K562 (cell line): Measurements from ENCODE around the gene ARSI. TPM values are rescaled to one million over a fixed set of nuclear protein-coding genes. Genes with fewer than 3 reads are reported as not detected.

Experiments used
- ATAC-seq: fragments of 200-7000 bp; cut with Tn5 transposase; 3 replicates; pipeline ENCODE4 v1.9.1; 2020; ENCODE audit warnings: moderate library complexity
- BruUV-seq: library from RNA; stranded (reverse); fragments of 400-500 nt; replicated peaks from 2 replicates; lab custom pipeline; 2021; lab: Mats Ljungman, UMichigan
- CTCF ChIA-PET: fragments of 300-600 bp; formaldehyde crosslinking; extraction: SDS; loops from one replicate; lab custom pipeline; 2021; ENCODE audit warnings: low intra/inter-chr PET ratio; lab: Yijun Ruan, JAX
- POLR2A ChIA-PET: fragments of 300-600, 350-650 bp; sonication (Branson Sonifier 250); formaldehyde crosslinking; extraction: SDS; loops from one replicate; lab custom pipeline; 2021; ENCODE audit warnings: antibody characterized with exemption, inconsistent platforms; lab: Yijun Ruan, JAX
- DNase-seq, 4 experiments: peaks; one replicate each; pipeline versions ENCODE4 v3.0.0 to v3.0.0-alpha.2; 2011 to 2018; ENCODE audit warnings: low spot score in 3 of 4, mixed read lengths in 3 of 4; ENCODE audit errors: extremely low read depth in 1 of 4
- FAIRE-seq: peaks from 2 replicates; lab custom pipeline; 2011; peaks lifted over from hg19 to GRCh38; lab: Jason Lieb, UNC
- H2AFZ ChIP-seq: 2 replicates; pipeline ENCODE4 v1.6.0; 2011; ENCODE audit warnings: low read depth, low read length, control low read depth, inconsistent platforms
- H3K27ac ChIP-seq: fragments of 200-600 bp; 3 replicates; pipeline ENCODE4 v1.8.0; 2011; ENCODE audit warnings: low read depth, mild to moderate bottlenecking, control low read depth, inconsistent platforms, low read length, moderate library complexity, mixed read lengths; ENCODE audit errors: extremely low read depth
- H3K27me3 ChIP-seq, 2 experiments: fragments of 300-600 bp in 1 of 2; 2 replicates in 1 of 2; 3 replicates in 1 of 2; pipeline versions ENCODE4 v1.6.0 to v1.8.0; 2011; ENCODE audit warnings: inconsistent platforms in 2 of 2, low read length in 2 of 2, mild to moderate bottlenecking in 1 of 2, mixed read lengths in 1 of 2, moderate library complexity in 1 of 2; ENCODE audit not compliant: control insufficient read depth in 2 of 2, insufficient read depth in 2 of 2
- H3K36me3 ChIP-seq: fragments of 300-600 bp; 3 replicates; pipeline ENCODE4 v1.8.0; 2011; ENCODE audit warnings: mild to moderate bottlenecking, low read length, inconsistent platforms; ENCODE audit not compliant: control insufficient read depth, insufficient read depth
- H3K4me1 ChIP-seq, 2 experiments: fragments of 200-600 bp in 1 of 2; replicated peaks in 1 of 2; 2 replicates in 1 of 2; 3 replicates in 1 of 2; pipeline versions ENCODE4 v1.5.1 to v1.8.0; 2011; ENCODE audit warnings: inconsistent platforms in 2 of 2, low read length in 2 of 2, mild to moderate bottlenecking in 1 of 2, mixed read lengths in 1 of 2, moderate library complexity in 1 of 2; ENCODE audit not compliant: control insufficient read depth in 2 of 2, insufficient read depth in 2 of 2
- H3K4me2 ChIP-seq: 2 replicates; pipeline ENCODE4 v1.6.1; 2011; ENCODE audit warnings: low read length, control low read depth, inconsistent platforms, mixed read lengths; ENCODE audit not compliant: insufficient read depth
- H3K4me3 ChIP-seq: fragments of 200-600 bp; sonication (generic), shearing (Covaris generic); 2 replicates; pipeline ENCODE4 v1.5.1; 2016; ENCODE audit warnings: control low read depth, inconsistent platforms
- H3K79me2 ChIP-seq: fragments of 200-600 bp; 3 replicates; pipeline ENCODE4 v1.8.0; 2011; ENCODE audit warnings: low read length, inconsistent platforms; ENCODE audit not compliant: control insufficient read depth, insufficient read depth
- H3K9ac ChIP-seq, 2 experiments: 2 replicates each; pipeline versions ENCODE4 v1.6.0 to v1.6.1; 2011; ENCODE audit warnings: low read depth in 2 of 2, low read length in 2 of 2, control low read depth in 1 of 2, inconsistent platforms in 1 of 2, mild to moderate bottlenecking in 1 of 2, mixed read lengths in 1 of 2; ENCODE audit not compliant: insufficient read depth in 1 of 2
- H3K9me1 ChIP-seq: one replicate; pipeline ENCODE4 v1.6.0; 2011; ENCODE audit warnings: inconsistent platforms, mild to moderate bottlenecking, low read length, moderate library complexity; ENCODE audit not compliant: control insufficient read depth, insufficient read depth
- H3K9me3 ChIP-seq: replicated peaks from 2 replicates; pipeline ENCODE4 v1.5.1; 2011; ENCODE audit warnings: low read depth, low read length, inconsistent platforms; ENCODE audit not compliant: control insufficient read depth, insufficient read depth
- H4K20me1 ChIP-seq: replicated peaks from 2 replicates; pipeline ENCODE4 v1.6.1; 2011; ENCODE audit warnings: low read length, inconsistent platforms, mixed read lengths; ENCODE audit not compliant: control insufficient read depth, insufficient read depth
- E2F6 ChIP-seq, 2 experiments: IDR thresholded peaks; 2 replicates each; pipeline ENCODE4 v1.6.1; 2011; ENCODE audit warnings: borderline replicate concordance in 1 of 2, control low read depth in 1 of 2, low read depth in 1 of 2, low read length in 1 of 2, mild to moderate bottlenecking in 1 of 2, mixed read lengths in 1 of 2, moderate library complexity in 1 of 2; ENCODE audit not compliant: insufficient read depth in 1 of 2, insufficient read length in 1 of 2, poor library complexity in 1 of 2, severe bottlenecking in 1 of 2; ENCODE audit errors: extremely low read depth in 1 of 2
- NFIC ChIP-seq: fragments of 450-650 bp; IDR thresholded peaks from 2 replicates; pipeline ENCODE4 v1.6.1; 2017; ENCODE audit warnings: mild to moderate bottlenecking, inconsistent platforms
- ZNF239 ChIP-seq: fragments of 250-450 bp; sonication (Bioruptor Pico); IDR thresholded peaks from 2 replicates; pipeline ENCODE4 v1.4.0; 2020; ENCODE audit warnings: mild to moderate bottlenecking
- WGBS: fragments of 100-300 bp; shearing (Covaris generic); methylation state at CpG from one replicate; pipeline ENCODE4 v1.1.6; 2016; ENCODE audit warnings: low coverage, mixed read lengths; ENCODE audit not compliant: insufficient coverage; ENCODE audit errors: missing lambda C conversion rate; 5-methylcytosine and 5-hydroxymethylcytosine counted together
- in situ Hi-C: fragments of 300-500 bp; cut with MboI; formaldehyde crosslinking; loops from 4 replicates; pipeline ENCODE4 v1.15.0; 2018; ENCODE audit warnings: inconsistent platforms, mixed read lengths
- intact Hi-C: fragments of 100-400 bp; cut with micrococcal nuclease; formaldehyde crosslinking; loops from 2 replicates; pipeline ENCODE4 v1.14.2; 2022
- polyA plus RNA-seq, 8 experiments: library from polyadenylated mRNA; depleted of rRNA in 4 of 8; stranded (reverse) in 5 of 8; unstranded in 3 of 8; fragments of >200 nt; fragmentation: Nextera tagmentation in 2 of 8; fragmentation: Illumina TruSeq in 1 of 8; extraction: Ambion mirVana in 2 of 8; extraction: Trizol in 1 of 8; gene quantifications; 2 replicates each; pipeline versions ENCODE4 v1.2.1 to v1.2.3, GENCODE V29; 2011 to 2014; ENCODE audit warnings: inconsistent platforms in 1 of 8, missing spikeins in 1 of 8
- total RNA-seq, 7 experiments: library from RNA; depleted of rRNA in 6 of 7; stranded (reverse); fragments of >200 nt in 6 of 7; fragmentation: Illumina TruSeq in 2 of 7; extraction: Trizol in 2 of 7; gene quantifications; 2 replicates each; pipeline versions ENCODE4 v1.2.1 to v1.2.3, GENCODE V29; 2011 to 2021; ENCODE audit warnings: low replicate concordance in 1 of 7

Gene ARSI
- total and polyA plus RNA-seq, 9 of the 15 experiments (the other 6 are each of a cell fraction or from before 2014, with no cell fraction given): 0.04 to 0.07 TPM; not detected in 7

GRCh38 chr5:150345716-150346115, 43.0 kb upstream of the ARSI start:
- H3K4me2 ChIP-seq: no peak overlapping the region
- DNase-seq: no peak
- ATAC-seq: no peak
- peaks cover 13 to 28% of the 10 kb centered on the region in 2 experiments; a peak in 4 of 5 replicates for H3K27me3 ChIP-seq
- H3K9ac ChIP-seq: no peak overlapping the region
- no peak overlapping the region for H2AFZ ChIP-seq
- no peaks in the 10 kb centered on the region; a peak in 1 of 5 replicates for H3K4me1 ChIP-seq
- CTCF ChIA-PET: no interaction called here
- H3K9me1 ChIP-seq: no peaks in the 10 kb centered on the region
- WGBS: 3% methylated on average over 5 of the region's 5 CpGs
- H3K36me3 ChIP-seq: no peaks in the 10 kb centered on the region
- H3K4me3 ChIP-seq: no peak overlapping the region
- no TSS peak for BruUV-seq
- intact Hi-C loops (no loop called here), in situ Hi-C loops (loop anchor here (5.0 kb wide), 1 partner anchor 73 kb away; no protein-coding TSS in a partner anchor)
- no peak overlapping the region for H3K27ac ChIP-seq
- POLR2A ChIA-PET: interaction anchor here (0.7 to 1.3 kb wide), 2 partner anchors 9 to 23 kb away, joined by 3 to 8 read pairs; no protein-coding TSS in a partner anchor
- 0 out of 2 replicates have a peak, but pooled peaks cover 4% of the 10 kb centered on the region for H4K20me1 ChIP-seq
- no peaks in the 10 kb centered on the region for H3K79me2 ChIP-seq
- H3K9me3 ChIP-seq: no peaks in the 10 kb centered on the region
- FAIRE-seq: no peak
- no peak for TF ChIP-seq ZNF239 (CRISPR knock-in tag)
- peak; percentile 69 for TF ChIP-seq NFIC
- no peak for TF ChIP-seq E2F6 (IDR thresholded peaks at IDR 0.05; ENCODE audit: borderline replicate concordance in 1 of 2, extremely low read depth in 1 of 2, insufficient read depth in 1 of 2, insufficient read length in 1 of 2, low read depth in 1 of 2, low read length in 1 of 2, poor library complexity in 1 of 2, severe bottlenecking in 1 of 2)
